Keratinocyte (primary cell): ENCODE data around the gene RTCA. TPM values are rescaled to one million over a fixed set of nuclear protein-coding genes. Genes with fewer than 3 reads are reported as not detected.
"Not testable (repeated sequence)": the region's sequence is repeated elsewhere in the genome, so short reads cannot be mapped to it uniquely, and the experiment has no call there.

ENCODE experiments used
- DNase-seq: peaks from one replicate; pipeline ENCODE4 v3.0.0-alpha.2; 2011; ENCODE audit warnings: low read depth, missing footprints, low spot score
- FAIRE-seq: peaks from 2 replicates; lab custom pipeline; 2011; peaks lifted over from hg19 to GRCh38; lab: Jason Lieb, UNC
- H2AFZ ChIP-seq: 2 replicates; pipeline ENCODE4 v1.6.0; 2012; ENCODE audit warnings: low read length, control low read depth, inconsistent platforms; ENCODE audit not compliant: control insufficient read depth
- H3K27ac ChIP-seq: 2 replicates; pipeline ENCODE4 v1.5.1; 2011; ENCODE audit warnings: low read length; ENCODE audit not compliant: control insufficient read depth, insufficient read depth
- H3K27me3 ChIP-seq: 3 replicates; pipeline ENCODE4 v1.6.0; 2011; ENCODE audit warnings: low read length; ENCODE audit not compliant: control insufficient read depth, insufficient read depth; ENCODE audit errors: extremely low read depth
- H3K36me3 ChIP-seq, 2 experiments: 2 replicates in 1 of 2; 3 replicates in 1 of 2; pipeline ENCODE4 v1.5.1; 2011; ENCODE audit warnings: low read length in 2 of 2, mild to moderate bottlenecking in 1 of 2; ENCODE audit not compliant: control insufficient read depth in 2 of 2, insufficient read depth in 2 of 2; ENCODE audit errors: extremely low read depth in 1 of 2
- H3K4me1 ChIP-seq: 3 replicates; pipeline ENCODE4 v1.5.1; 2011; ENCODE audit warnings: low read length; ENCODE audit not compliant: control insufficient read depth, insufficient read depth; ENCODE audit errors: extremely low read depth
- H3K4me2 ChIP-seq: 3 replicates; pipeline ENCODE4 v1.6.0; 2011; ENCODE audit warnings: low read depth, low read length; ENCODE audit not compliant: control insufficient read depth, insufficient read depth; ENCODE audit errors: extremely low read depth
- H3K4me3 ChIP-seq, 3 experiments: fragments of 200-600 bp in 1 of 3; sonication (generic) in 1 of 3; 2 replicates in 2 of 3; 3 replicates in 1 of 3; pipeline ENCODE4 v1.5.1; 2011 to 2016; ENCODE audit warnings: low read length in 3 of 3, mild to moderate bottlenecking in 3 of 3, control low read depth in 2 of 3, inconsistent platforms in 1 of 3, low read depth in 1 of 3, mixed read lengths in 1 of 3, mixed run types in 1 of 3, moderate library complexity in 1 of 3; ENCODE audit not compliant: control insufficient read depth in 2 of 3, insufficient read depth in 2 of 3; ENCODE audit errors: extremely low read depth in 1 of 3
- H3K79me2 ChIP-seq: 2 replicates; pipeline ENCODE4 v1.6.0; 2012; ENCODE audit warnings: low read length; ENCODE audit not compliant: control insufficient read depth, insufficient read depth
- H3K9ac ChIP-seq: 3 replicates; pipeline ENCODE4 v1.6.0; 2011; ENCODE audit warnings: low read length; ENCODE audit not compliant: control insufficient read depth, insufficient read depth; ENCODE audit errors: extremely low read depth
- H3K9me1 ChIP-seq: 3 replicates; pipeline ENCODE4 v1.6.0; 2011; ENCODE audit warnings: low read length; ENCODE audit not compliant: control insufficient read depth, insufficient read depth; ENCODE audit errors: extremely low read depth
- H3K9me3 ChIP-seq: 2 replicates; pipeline ENCODE4 v1.5.1; 2012; ENCODE audit warnings: low read depth, low read length; ENCODE audit not compliant: control insufficient read depth
- H4K20me1 ChIP-seq: 3 replicates; pipeline ENCODE4 v1.6.0; 2011; ENCODE audit warnings: low read length; ENCODE audit not compliant: control insufficient read depth, insufficient read depth; ENCODE audit errors: extremely low read depth
- EZH2 ChIP-seq: IDR thresholded peaks from one replicate; pipeline ENCODE4 v1.6.1; 2012; ENCODE audit warnings: inconsistent platforms, mild to moderate bottlenecking, low read length, moderate library complexity
- dilution Hi-C: fragments of 300-500 bp; cut with MboI; formaldehyde crosslinking; loops from one replicate; pipeline ENCODE4 v1.7.0; 2020; ENCODE audit warnings: low sequenced_read_pairs; ENCODE audit not compliant: extremely low pct_ligation_motif_present
- polyA plus RNA-seq, 5 experiments: library from polyadenylated mRNA; depleted of rRNA in 3 of 5; stranded (reverse) in 3 of 5; stranded (forward) in 1 of 5; unstranded in 1 of 5; fragments of >200 nt; gene quantifications; 1 replicate in 1 of 5; 2 replicates in 3 of 5; 3 replicates in 1 of 5; pipeline versions ENCODE4 v1.2.1 to v1.2.3, GENCODE V29; 2011 to 2012; ENCODE audit warnings: missing spikeins in 2 of 5, low read depth in 1 of 5, low replicate concordance in 1 of 5
- TF ChIP-seq, protein P1 (sequence below), 3 experiments: IDR thresholded peaks in 1 of 3; conservative IDR thresholded peaks in 1 of 3; optimal IDR thresholded peaks in 1 of 3; 2 replicates in 2 of 3; 3 replicates in 1 of 3; pipeline versions ENCODE3 to v1.5.1; 2011; ENCODE audit warnings: low read length in 3 of 3, mild to moderate bottlenecking in 3 of 3, moderate library complexity in 2 of 3, control low read depth in 1 of 3, inconsistent platforms in 1 of 3; ENCODE audit not compliant: insufficient read depth in 2 of 3; ENCODE audit errors: extremely low read depth in 1 of 3

The RTCA gene
- polyA plus RNA-seq, 1 donor (not counting 4 experiments of a cell fraction or from before 2014, with no cell fraction given), result 52.0 TPM

DNA sequence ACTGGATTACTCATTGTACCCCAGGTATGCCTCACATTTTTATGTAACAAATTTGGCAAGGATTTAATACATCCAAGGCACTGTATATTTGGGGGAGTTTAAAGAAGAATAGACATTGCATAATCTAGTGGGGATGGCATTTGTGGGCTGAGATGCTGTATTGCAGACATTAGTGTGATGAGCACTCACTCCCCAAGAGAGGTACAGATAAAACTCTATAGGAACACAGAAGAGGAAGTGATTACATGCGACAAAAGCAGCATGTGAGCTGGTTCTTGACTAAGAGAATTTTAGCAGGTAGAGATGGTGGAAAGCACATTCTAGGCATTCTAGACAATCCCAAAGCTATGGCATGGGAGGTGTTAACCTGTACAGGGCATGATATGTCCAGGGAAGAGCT is 62.1 kb downstream of the RTCA start:
- no peaks in the 10 kb centered on the region for H4K20me1 ChIP-seq
- no peak overlapping the region for H3K4me2 ChIP-seq
- TF ChIP-seq EZH2, result no peak
- TF ChIP-seq, protein P1, sequence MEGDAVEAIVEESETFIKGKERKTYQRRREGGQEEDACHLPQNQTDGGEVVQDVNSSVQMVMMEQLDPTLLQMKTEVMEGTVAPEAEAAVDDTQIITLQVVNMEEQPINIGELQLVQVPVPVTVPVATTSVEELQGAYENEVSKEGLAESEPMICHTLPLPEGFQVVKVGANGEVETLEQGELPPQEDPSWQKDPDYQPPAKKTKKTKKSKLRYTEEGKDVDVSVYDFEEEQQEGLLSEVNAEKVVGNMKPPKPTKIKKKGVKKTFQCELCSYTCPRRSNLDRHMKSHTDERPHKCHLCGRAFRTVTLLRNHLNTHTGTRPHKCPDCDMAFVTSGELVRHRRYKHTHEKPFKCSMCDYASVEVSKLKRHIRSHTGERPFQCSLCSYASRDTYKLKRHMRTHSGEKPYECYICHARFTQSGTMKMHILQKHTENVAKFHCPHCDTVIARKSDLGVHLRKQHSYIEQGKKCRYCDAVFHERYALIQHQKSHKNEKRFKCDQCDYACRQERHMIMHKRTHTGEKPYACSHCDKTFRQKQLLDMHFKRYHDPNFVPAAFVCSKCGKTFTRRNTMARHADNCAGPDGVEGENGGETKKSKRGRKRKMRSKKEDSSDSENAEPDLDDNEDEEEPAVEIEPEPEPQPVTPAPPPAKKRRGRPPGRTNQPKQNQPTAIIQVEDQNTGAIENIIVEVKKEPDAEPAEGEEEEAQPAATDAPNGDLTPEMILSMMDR (optimal IDR thresholded peaks at IDR 0.05 in 1 of 3, IDR thresholded peaks at IDR 0.05 in 1 of 3, conservative IDR thresholded peaks at IDR 0.05 in 1 of 3; ENCODE audit: extremely low read depth in 1 of 3, insufficient read depth in 2 of 3, low read length in 3 of 3), result no peak
- DNase-seq (no peak), FAIRE-seq (no peak)
- no peak overlapping the region for H3K4me3 ChIP-seq
- no peaks in the 10 kb centered on the region for H3K4me1 ChIP-seq
- dilution Hi-C loops, result no loop called here
- H3K27me3 ChIP-seq, result no peaks in the 10 kb centered on the region
- H3K27ac ChIP-seq, result no peak overlapping the region
- H3K9me1 ChIP-seq, result no peaks in the 10 kb centered on the region
- H3K9ac ChIP-seq, result no peak overlapping the region
- no peaks in the 10 kb centered on the region for H3K36me3 ChIP-seq
- no peak overlapping the region for H2AFZ ChIP-seq
- no peaks in the 10 kb centered on the region for H3K79me2 ChIP-seq
- no peaks in the 10 kb centered on the region for H3K9me3 ChIP-seq

DNA sequence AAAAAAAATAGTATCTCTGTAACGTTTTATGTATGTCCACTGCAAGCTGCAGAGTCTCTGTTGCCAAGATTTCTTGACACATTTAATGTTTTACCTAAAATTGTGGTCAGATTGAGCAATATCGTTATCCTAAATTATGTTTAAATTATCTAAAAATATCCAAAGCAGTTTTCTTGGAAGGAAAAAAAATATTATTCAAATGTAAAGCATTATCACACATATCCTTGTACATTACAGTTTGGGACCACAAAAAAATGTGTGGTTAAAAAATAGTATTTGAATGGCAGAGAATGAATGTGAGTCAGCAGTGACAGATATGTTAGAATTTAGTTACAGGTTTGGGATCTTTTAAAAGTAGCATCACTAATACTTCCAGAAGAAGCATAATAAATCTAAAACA is 65.1 kb downstream of the RTCA start:
- H3K4me1 ChIP-seq, FAIRE-seq, dilution Hi-C loops: not testable (repeated sequence)

DNA sequence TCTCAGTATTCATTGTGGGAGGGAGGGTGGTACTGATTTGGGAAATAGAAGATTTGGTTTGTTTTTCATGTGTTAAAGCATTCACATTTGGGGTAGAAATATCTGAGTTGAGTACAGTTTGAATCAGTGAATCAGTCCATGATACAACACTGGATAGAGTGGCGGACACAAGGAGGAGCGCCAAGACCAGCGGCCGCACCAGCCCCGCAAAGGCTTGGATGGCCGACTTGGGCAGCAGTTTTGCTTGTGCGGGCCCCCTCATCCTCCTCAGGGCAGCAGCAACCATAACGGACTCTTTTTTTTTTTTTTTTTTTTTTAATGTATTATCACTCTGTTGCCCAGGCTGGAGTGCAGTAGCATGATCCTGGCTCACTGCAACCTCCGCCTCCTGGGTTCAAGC is 66.3 kb downstream of the RTCA start:
- no peaks in the 10 kb centered on the region for H3K9me1 ChIP-seq
- H3K27me3 ChIP-seq, result no peaks in the 10 kb centered on the region
- FAIRE-seq (no peak), DNase-seq (no peak)
- H4K20me1 ChIP-seq, result no peaks in the 10 kb centered on the region
- H3K27ac ChIP-seq, result no peak overlapping the region
- H3K79me2 ChIP-seq, result no peaks in the 10 kb centered on the region
- no peak overlapping the region for H3K4me3 ChIP-seq
- TF ChIP-seq EZH2, result no peak
- TF ChIP-seq, protein P1 (optimal IDR thresholded peaks at IDR 0.05 in 1 of 3, IDR thresholded peaks at IDR 0.05 in 1 of 3, conservative IDR thresholded peaks at IDR 0.05 in 1 of 3; ENCODE audit: extremely low read depth in 1 of 3, insufficient read depth in 2 of 3, low read length in 3 of 3), result no peak
- no peak overlapping the region for H2AFZ ChIP-seq
- dilution Hi-C loops, result no loop called here
- no peaks in the 10 kb centered on the region for H3K36me3 ChIP-seq
- H3K9ac ChIP-seq, result no peak overlapping the region
- no peaks in the 10 kb centered on the region for H3K4me1 ChIP-seq
- H3K4me2 ChIP-seq, result no peak overlapping the region
- no peaks in the 10 kb centered on the region for H3K9me3 ChIP-seq

More for the DNA sequence above, 65.1 kb downstream of the RTCA start:
- not testable (repeated sequence) for H3K27me3 ChIP-seq, H3K4me3 ChIP-seq, H3K36me3 ChIP-seq, H3K27ac ChIP-seq, H3K9me3 ChIP-seq, H2AFZ ChIP-seq, H4K20me1 ChIP-seq, H3K79me2 ChIP-seq, H3K4me2 ChIP-seq, DNase-seq, H3K9ac ChIP-seq, H3K9me1 ChIP-seq
